Epithelial cell of esophagus (primary cell): Measurements from ENCODE around the gene TBC1D9B.
A peak's percentile ranks its signal among the peaks of the same experiment; 100 is the strongest.

Experiments
- DNase-seq: peaks from one replicate; pipeline ENCODE4 v3.0.0; 2010; ENCODE audit warnings: low read depth
- H3K4me3 ChIP-seq: 2 replicates; pipeline ENCODE4 v1.5.1; 2011; ENCODE audit warnings: mild to moderate bottlenecking, low read length, control low read depth
- TF ChIP-seq, protein P1 (sequence below): IDR thresholded peaks from 2 replicates; pipeline ENCODE4 v1.5.1; 2011; ENCODE audit warnings: low read depth, mild to moderate bottlenecking, low read length, control low read depth, inconsistent platforms; ENCODE audit not compliant: insufficient read depth; ENCODE audit errors: missing control alignments

TBC1D9B gene

DNA sequence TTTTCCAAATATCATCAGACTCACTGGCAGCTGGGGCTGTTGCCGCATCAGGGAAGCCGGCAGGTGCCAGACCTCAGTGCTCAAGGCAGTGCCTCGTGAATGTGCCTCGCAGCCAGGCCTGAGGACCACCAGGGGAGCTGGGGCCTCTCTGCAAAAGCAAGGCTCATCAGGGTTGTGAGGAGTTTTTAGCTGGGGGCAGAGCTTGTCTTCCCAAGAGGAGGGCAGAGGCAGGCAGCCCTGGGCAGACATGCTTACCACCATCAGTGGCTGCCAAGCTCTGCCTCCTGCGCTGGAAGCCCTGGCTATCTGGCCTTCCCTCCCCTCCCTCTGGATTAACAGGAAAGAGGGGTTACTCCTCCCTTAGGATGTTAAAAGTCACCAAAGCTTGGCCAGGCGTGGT is 8.8 kb upstream of the TBC1D9B start:
- DNase-seq, result no peak
- TF ChIP-seq, protein P1, sequence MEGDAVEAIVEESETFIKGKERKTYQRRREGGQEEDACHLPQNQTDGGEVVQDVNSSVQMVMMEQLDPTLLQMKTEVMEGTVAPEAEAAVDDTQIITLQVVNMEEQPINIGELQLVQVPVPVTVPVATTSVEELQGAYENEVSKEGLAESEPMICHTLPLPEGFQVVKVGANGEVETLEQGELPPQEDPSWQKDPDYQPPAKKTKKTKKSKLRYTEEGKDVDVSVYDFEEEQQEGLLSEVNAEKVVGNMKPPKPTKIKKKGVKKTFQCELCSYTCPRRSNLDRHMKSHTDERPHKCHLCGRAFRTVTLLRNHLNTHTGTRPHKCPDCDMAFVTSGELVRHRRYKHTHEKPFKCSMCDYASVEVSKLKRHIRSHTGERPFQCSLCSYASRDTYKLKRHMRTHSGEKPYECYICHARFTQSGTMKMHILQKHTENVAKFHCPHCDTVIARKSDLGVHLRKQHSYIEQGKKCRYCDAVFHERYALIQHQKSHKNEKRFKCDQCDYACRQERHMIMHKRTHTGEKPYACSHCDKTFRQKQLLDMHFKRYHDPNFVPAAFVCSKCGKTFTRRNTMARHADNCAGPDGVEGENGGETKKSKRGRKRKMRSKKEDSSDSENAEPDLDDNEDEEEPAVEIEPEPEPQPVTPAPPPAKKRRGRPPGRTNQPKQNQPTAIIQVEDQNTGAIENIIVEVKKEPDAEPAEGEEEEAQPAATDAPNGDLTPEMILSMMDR, result no peak
- no peak overlapping the region for H3K4me3 ChIP-seq

DNA sequence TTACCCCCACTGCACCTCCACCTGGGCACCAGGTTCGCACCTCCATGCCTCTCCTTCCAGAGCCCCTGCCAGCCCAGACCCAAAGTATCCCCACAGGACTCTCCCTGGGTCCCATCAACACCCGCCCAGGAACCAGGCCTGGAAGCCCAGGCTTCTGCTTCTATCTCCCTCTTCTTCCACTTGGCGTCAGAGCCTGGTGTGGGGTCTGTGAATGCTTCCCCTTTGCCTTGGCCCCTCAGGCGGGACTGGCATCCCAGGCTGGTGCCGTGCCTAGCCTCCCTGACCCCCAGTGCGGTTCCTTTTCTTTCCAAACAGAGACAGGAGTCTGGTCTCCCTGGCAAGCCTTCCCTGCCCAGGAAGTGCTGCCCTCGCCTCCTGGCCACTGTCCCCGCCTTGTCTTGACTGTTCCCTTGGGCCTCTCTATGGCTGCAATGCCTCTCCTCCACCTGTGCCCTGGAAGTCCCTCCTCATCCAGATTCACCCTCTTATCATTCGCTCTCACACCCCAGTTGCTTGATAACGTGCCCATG is 7.8 kb upstream of the TBC1D9B start:
- no peak for DNase-seq

DNA sequence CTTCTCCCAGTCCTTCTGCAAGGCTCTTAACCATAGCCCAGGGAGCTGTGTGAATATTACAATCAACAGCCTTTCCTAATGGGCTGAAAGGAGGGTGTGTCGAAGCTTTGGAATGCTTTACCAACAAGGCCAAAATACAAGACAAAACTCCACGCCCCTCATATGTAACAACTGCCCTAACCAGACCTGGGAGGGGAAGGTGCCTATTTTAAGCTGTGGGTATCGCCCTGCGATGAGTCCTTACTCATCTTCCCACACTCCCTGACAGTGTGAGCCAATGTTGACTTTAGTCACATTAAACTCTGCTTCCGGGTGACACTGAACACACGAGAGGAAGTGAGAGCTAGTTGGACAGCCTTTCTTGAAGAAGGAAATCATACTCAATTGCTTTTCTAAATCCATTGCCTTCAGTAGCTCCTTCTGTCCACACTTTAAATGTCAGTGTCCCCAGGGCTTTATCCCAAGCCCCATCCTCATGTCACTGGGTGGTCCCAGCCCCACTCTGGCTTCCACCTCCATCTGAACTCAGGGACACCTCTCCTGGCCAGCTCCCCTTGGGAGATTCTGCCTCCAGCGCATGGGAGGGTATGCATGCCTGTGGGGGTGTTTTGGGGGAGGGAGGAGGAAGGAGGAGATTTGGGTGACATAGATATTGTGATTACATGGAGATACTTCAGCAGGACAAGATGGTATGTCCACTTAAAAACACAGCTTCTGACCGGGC is 6.5 kb upstream of the TBC1D9B start:
- no peak overlapping the region for H3K4me3 ChIP-seq
- peak; percentile 99 for DNase-seq

More for the DNA sequence above, 7.8 kb upstream of the TBC1D9B start:
- H3K4me3 ChIP-seq, result no peak overlapping the region
- TF ChIP-seq, protein P1, result no peak

DNA sequence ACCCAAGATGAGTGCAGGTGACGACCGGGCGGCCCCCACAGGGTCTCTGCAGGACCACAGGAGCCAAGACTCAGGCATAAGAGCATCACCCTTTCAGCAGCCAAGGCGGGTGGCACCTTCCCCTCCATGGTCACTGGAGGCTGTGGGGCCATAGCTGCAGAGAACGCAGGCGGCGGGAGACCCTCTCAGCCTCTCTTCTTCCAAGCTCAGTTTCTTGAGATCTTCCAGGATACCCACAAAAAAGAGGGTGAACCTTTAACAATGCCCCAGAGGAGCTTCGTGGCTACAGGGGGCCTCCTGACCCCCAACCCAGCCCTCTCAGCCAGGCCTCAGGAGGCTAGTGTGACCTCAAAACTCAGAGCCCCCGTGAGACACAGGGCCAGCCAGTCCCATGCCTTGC is 5.8 kb upstream of the TBC1D9B start:
- no peak overlapping the region for H3K4me3 ChIP-seq
- TF ChIP-seq, protein P1, result no peak
- no peak for DNase-seq

More for the DNA sequence above, 6.5 kb upstream of the TBC1D9B start:
- TF ChIP-seq, protein P1, result no peak

DNA sequence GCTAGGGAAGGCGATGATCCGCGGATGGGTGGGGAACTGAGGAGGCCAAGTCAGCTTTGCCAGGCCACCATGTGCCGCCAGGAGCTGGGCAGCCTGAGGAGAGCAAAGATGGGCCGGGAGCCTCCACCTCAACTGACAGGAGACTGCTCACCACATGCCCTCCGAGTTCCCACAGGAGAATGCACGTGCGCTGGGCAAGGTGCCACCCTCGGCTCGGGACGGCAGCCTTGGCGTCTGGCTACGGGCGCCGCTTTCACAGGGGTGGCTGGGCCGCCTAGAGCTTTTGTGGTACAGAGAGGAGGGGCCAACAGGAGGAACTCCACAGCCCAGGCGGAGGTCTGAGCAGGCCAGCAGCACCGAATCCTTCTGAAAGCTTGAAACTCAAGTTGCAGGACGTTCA is 5.3 kb upstream of the TBC1D9B start:
- DNase-seq, result no peak
- TF ChIP-seq, protein P1, result no peak
- no peak overlapping the region for H3K4me3 ChIP-seq

DNA sequence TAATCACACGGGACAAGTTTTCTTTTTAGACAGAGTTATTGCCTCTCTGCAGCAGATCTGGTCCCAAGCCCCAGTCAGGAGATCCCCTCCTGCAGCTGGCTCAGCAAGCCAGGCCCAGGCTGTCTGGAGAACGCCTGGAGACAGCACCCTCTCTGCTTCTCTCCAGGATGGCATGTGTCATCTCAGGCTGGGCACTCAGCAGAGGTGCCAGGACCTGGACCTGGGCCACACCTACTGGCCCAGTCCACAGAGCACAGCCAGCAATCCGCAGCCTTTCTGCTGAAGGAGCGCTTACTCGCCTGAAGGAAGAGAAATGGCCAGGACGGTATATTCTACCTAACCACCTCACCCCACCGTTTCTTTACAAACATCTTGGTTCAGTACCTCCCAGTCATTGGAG is 4.7 kb upstream of the TBC1D9B start:
- no peak overlapping the region for H3K4me3 ChIP-seq
- DNase-seq, result no peak
- TF ChIP-seq, protein P1, result no peak

DNA sequence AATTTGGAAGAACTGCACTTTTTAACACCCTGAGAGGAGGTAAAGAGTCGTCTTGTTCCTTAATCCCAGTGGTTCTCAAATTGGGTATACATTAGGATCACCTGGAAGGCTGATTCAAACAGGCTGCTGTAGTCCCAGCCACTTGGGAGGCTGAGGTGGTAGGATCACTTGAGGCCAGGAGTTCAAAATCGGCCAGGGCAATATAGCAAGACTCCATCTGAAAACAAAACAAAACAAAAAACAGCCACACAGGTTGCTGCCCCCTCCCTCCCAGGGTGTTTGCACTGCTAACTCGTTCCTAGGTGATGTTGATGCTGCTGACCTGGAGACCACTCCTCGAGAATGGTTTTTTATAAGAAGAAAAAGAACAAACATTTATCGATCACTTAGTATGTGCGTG is 1.5 kb upstream of the TBC1D9B start:
- TF ChIP-seq, protein P1, result no peak
- no peak overlapping the region for H3K4me3 ChIP-seq
- no peak for DNase-seq
